ENCODE data around the gene TRH. TPM values are rescaled to one million over a fixed set of nuclear protein-coding genes. Genes with fewer than 3 reads are reported as not detected.

Gene TRH
- total RNA-seq, 1 experiment from 2014 or later = 0.22 TPM

GRCh38 chr3:129940086-129940485 is 34.4 kb upstream of the TRH start:
- no peaks in the 10 kb centered on the region for H3K36me3 Mint-ChIP-seq
- no peak overlapping the region for H3K4me3 Mint-ChIP-seq
- peaks cover 14% of the 10 kb centered on the region for H3K4me1 Mint-ChIP-seq
- ChIA-PET CTCF (interaction anchor here (1.6 to 3.4 kb wide), 2 partner anchors 63 to 312 kb away, joined by 5 to 59 read pairs; no protein-coding TSS in a partner anchor), POLR2A (no interaction called here)
- ATAC-seq (no peak), DNase-seq (ENCODE audit: low spot score) (no peak)
- no peak for TF ChIP-seq KAT7 (CRISPR knock-in tag; IDR thresholded peaks at IDR 0.05; ENCODE audit: borderline replicate concordance)
- TF ChIP-seq NR1H2 (CRISPR knock-in tag; IDR thresholded peaks at IDR 0.05) = no peak
- TF ChIP-seq MYBL2 (CRISPR knock-in tag; IDR thresholded peaks at IDR 0.05) = no peak
- no peak for TF ChIP-seq TP53 (CRISPR knock-in tag; IDR thresholded peaks at IDR 0.05)
- no peak for TF ChIP-seq ZNF317 (CRISPR knock-in tag; IDR thresholded peaks at IDR 0.05; ENCODE audit: borderline replicate concordance, low read depth)
- no peak for TF ChIP-seq IRF1 (CRISPR knock-in tag; IDR thresholded peaks at IDR 0.05)
- no peak for TF ChIP-seq ZNF396 (CRISPR knock-in tag; IDR thresholded peaks at IDR 0.05; ENCODE audit: borderline replicate concordance)
- no peak for TF ChIP-seq ZSCAN18 (CRISPR knock-in tag; IDR thresholded peaks at IDR 0.05)
- TF ChIP-seq ATF6 (CRISPR knock-in tag; IDR thresholded peaks at IDR 0.05) = no peak
- TF ChIP-seq PREB (CRISPR knock-in tag; IDR thresholded peaks at IDR 0.05; ENCODE audit: borderline replicate concordance) = no peak
- no peak for TF ChIP-seq CDX4 (CRISPR knock-in tag; IDR thresholded peaks at IDR 0.05; ENCODE audit: borderline replicate concordance)
- TF ChIP-seq ETV6 (CRISPR knock-in tag; IDR thresholded peaks at IDR 0.05) = no peak
- no peak for TF ChIP-seq ZNF219 (CRISPR knock-in tag; IDR thresholded peaks at IDR 0.05; ENCODE audit: borderline replicate concordance)
- TF ChIP-seq ZNF532 (CRISPR knock-in tag; IDR thresholded peaks at IDR 0.05; ENCODE audit: borderline replicate concordance) = no peak
- TF ChIP-seq GTF2I (CRISPR knock-in tag; conservative IDR thresholded peaks at IDR 0.05) = no peak
- TF ChIP-seq HMGA2 (CRISPR knock-in tag; IDR thresholded peaks at IDR 0.05) = no peak
- no peak for TF ChIP-seq SMAD3 (CRISPR knock-in tag; IDR thresholded peaks at IDR 0.05; ENCODE audit: borderline replicate concordance)
- no peak for TF ChIP-seq PRRX2 (CRISPR knock-in tag; IDR thresholded peaks at IDR 0.05)
- no peak for TF ChIP-seq ATF3 (CRISPR knock-in tag; conservative IDR thresholded peaks at IDR 0.05)
- TF ChIP-seq ATF2 (CRISPR knock-in tag; IDR thresholded peaks at IDR 0.05; ENCODE audit: borderline replicate concordance, low read depth) = no peak
- peaks cover 3% of the 10 kb centered on the region; the same call in 1 of the 2 replicates for H3K9me3 Mint-ChIP-seq
- peaks cover 4% of the 10 kb centered on the region; the same call in 1 of the 2 replicates for H3K27me3 Mint-ChIP-seq (ENCODE audit: low read depth)
- H3K27ac Mint-ChIP-seq = no peak overlapping the region
